OCI-LY1 (cell line): Measurements from ENCODE around the gene PRUNE2.

ENCODE experiments used
- H2AFZ ChIP-seq: fragments of 200-600 bp; sonication (generic), shearing (Covaris generic); 2 replicates; pipeline ENCODE4 v1.6.0; 2014; ENCODE audit warnings: antibody characterized with exemption, mild to moderate bottlenecking, low read length
- H3F3A ChIP-seq: fragments of 200-600 bp; sonication (generic), shearing (Covaris generic); 2 replicates; pipeline ENCODE4 v1.6.0; 2014; ENCODE audit warnings: mild to moderate bottlenecking, antibody characterized with exemption, low read length, moderate library complexity; ENCODE audit not compliant: insufficient read depth
- H3K27ac ChIP-seq: fragments of 200-600 bp; sonication (generic); 2 replicates; pipeline ENCODE4 v1.5.1; 2014; ENCODE audit warnings: low read length, mixed run types, mild to moderate bottlenecking, low read depth; ENCODE audit not compliant: poor library complexity, severe bottlenecking
- H3K27me3 ChIP-seq: fragments of 200-600 bp; sonication (generic); 2 replicates; pipeline ENCODE4 v1.6.0; 2014; ENCODE audit warnings: antibody characterized with exemption, mild to moderate bottlenecking, low read length, moderate library complexity; ENCODE audit not compliant: insufficient read depth
- H3K36me3 ChIP-seq: fragments of 200-600 bp; sonication (generic); 2 replicates; pipeline ENCODE4 v1.6.1; 2014; ENCODE audit warnings: mild to moderate bottlenecking, antibody characterized with exemption, low read length, moderate library complexity, mixed read lengths; ENCODE audit not compliant: insufficient read depth
- H3K4me1 ChIP-seq: fragments of 200-600 bp; sonication (generic); 2 replicates; pipeline ENCODE4 v1.5.1; 2014; ENCODE audit warnings: mild to moderate bottlenecking, low read length, moderate library complexity; ENCODE audit not compliant: insufficient read depth, severe bottlenecking
- H3K4me2 ChIP-seq: fragments of 200-600 bp; sonication (generic), shearing (Covaris generic); 2 replicates; pipeline ENCODE4 v1.6.1; 2014; ENCODE audit warnings: low read length
- H3K4me3 ChIP-seq: fragments of 200-600 bp; sonication (generic); 2 replicates; pipeline ENCODE4 v1.5.1; 2014; ENCODE audit warnings: low read length, low read depth, mild to moderate bottlenecking, mixed read lengths; ENCODE audit not compliant: poor library complexity, severe bottlenecking
- H3K79me2 ChIP-seq: fragments of 200-600 bp; shearing (Covaris generic); 2 replicates; pipeline ENCODE4 v1.6.1; 2016; ENCODE audit warnings: mixed run types, low read length, mixed read lengths; ENCODE audit not compliant: insufficient read depth
- H3K9ac ChIP-seq: fragments of 200-600 bp; sonication (generic), shearing (Covaris generic); 2 replicates; pipeline ENCODE4 v1.6.1; 2014; ENCODE audit warnings: mild to moderate bottlenecking, low read length, mixed read lengths
- H3K9me2 ChIP-seq: fragments of 200-600 bp; sonication (generic), shearing (Covaris generic); 2 replicates; pipeline ENCODE4 v1.6.1; 2014; ENCODE audit warnings: low read depth, mild to moderate bottlenecking, low read length, mixed read lengths
- H3K9me3 ChIP-seq: fragments of 200-600 bp; shearing (Covaris generic); 2 replicates; pipeline ENCODE4 v1.6.1; 2014; ENCODE audit warnings: low read length, mixed read lengths
- H4K20me1 ChIP-seq: fragments of 200-600 bp; sonication (generic), shearing (Covaris generic); 2 replicates; pipeline ENCODE4 v1.6.0; 2016; ENCODE audit warnings: mild to moderate bottlenecking, low read length; ENCODE audit not compliant: insufficient read depth
- EZH2 ChIP-seq: fragments of 200-600 bp; sonication (generic), shearing (Covaris generic); IDR thresholded peaks from 2 replicates; pipeline ENCODE4 v1.8.0; 2017; ENCODE audit warnings: borderline replicate concordance, mixed run types, mild to moderate bottlenecking, antibody characterized with exemption, low read length, moderate library complexity, mixed read lengths
- TF ChIP-seq, protein P1 (sequence below): fragments of 200-600 bp; sonication (generic), shearing (Covaris generic); IDR thresholded peaks from 2 replicates; pipeline ENCODE4 v1.5.1; 2017; ENCODE audit warnings: mild to moderate bottlenecking, antibody characterized with exemption, low read length, moderate library complexity, mixed read lengths

The PRUNE2 gene

DNA sequence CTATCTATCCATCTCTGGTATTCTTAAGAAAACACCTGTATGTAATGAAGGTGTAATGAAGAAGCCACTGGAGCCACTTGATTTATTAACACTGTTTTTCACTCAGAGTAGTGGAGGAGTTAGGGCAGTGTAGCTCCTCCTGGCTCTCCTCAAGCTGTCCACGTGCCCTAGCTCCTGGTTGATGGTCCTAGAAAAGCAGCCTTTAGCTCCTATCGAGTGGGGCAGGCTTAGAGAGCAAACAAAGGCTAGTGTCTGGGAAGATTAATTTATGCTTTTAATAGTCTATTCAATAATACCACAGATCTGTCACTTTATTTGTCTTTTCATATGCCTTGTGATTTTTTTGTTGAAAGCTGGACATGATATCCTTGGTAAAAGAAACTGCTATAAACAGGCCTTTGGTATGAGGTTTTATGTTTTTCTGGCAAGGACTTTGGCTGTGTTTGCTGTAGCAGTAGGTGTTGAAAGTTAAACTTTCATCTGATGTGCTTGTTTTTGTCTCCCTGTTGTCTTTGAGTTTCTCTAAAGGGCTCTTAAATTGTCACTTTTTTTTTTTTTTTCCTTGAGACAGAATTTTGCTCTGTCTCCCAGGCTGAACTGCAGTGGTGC, 305.8 kb downstream of the PRUNE2 start:
- Histone ChIP-seq H4K20me1 (no peaks in the 10 kb centered on the region), H3K27ac (no peak overlapping the region), H3K79me2 (no peaks in the 10 kb centered on the region), H3K4me1 (peaks cover 28% of the 10 kb centered on the region), H3K4me2 (no peak overlapping the region), H3K27me3 (no peaks in the 10 kb centered on the region), H3F3A (no peaks in the 10 kb centered on the region), H3K36me3 (no peaks in the 10 kb centered on the region), H3K9me3 (no peaks in the 10 kb centered on the region), H3K4me3 (no peak overlapping the region), H2AFZ (no peak overlapping the region), H3K9me2 (no peaks in the 10 kb centered on the region), H3K9ac (no peak overlapping the region)
- TF ChIP-seq, protein P1, sequence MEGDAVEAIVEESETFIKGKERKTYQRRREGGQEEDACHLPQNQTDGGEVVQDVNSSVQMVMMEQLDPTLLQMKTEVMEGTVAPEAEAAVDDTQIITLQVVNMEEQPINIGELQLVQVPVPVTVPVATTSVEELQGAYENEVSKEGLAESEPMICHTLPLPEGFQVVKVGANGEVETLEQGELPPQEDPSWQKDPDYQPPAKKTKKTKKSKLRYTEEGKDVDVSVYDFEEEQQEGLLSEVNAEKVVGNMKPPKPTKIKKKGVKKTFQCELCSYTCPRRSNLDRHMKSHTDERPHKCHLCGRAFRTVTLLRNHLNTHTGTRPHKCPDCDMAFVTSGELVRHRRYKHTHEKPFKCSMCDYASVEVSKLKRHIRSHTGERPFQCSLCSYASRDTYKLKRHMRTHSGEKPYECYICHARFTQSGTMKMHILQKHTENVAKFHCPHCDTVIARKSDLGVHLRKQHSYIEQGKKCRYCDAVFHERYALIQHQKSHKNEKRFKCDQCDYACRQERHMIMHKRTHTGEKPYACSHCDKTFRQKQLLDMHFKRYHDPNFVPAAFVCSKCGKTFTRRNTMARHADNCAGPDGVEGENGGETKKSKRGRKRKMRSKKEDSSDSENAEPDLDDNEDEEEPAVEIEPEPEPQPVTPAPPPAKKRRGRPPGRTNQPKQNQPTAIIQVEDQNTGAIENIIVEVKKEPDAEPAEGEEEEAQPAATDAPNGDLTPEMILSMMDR: no peak

DNA sequence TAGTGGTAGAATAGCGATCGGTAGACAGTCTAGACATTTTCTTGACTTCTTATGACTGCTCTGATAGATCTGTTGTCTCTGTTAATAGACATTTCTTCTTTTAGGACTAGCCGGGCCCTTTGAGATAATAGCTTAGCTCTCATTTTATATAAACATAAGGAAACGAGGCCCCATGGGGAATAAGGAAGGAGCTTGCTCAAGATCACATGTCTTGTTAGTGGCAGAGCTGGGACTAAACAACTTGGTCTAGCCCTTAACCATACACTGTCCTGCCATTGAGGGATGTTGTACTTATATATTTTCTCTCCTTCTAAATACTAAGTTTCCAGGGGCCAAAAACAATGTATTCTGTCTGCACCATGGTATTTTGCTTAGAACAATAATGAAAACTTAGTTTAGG, 306.9 kb downstream of the PRUNE2 start:
- no peak overlapping the region for H2AFZ ChIP-seq
- no peaks in the 10 kb centered on the region for H4K20me1 ChIP-seq
- no peaks in the 10 kb centered on the region for H3K36me3 ChIP-seq
- no peak overlapping the region for H3K27ac ChIP-seq
- TF ChIP-seq EZH2: no peak
- TF ChIP-seq, protein P1: no peak
- H3K27me3 ChIP-seq: no peaks in the 10 kb centered on the region
- no peak overlapping the region for H3K4me2 ChIP-seq
- H3K4me1 ChIP-seq: peaks cover 28% of the 10 kb centered on the region
- H3K9me3 ChIP-seq: no peaks in the 10 kb centered on the region
- no peak overlapping the region for H3K4me3 ChIP-seq
- H3K9me2 ChIP-seq: no peaks in the 10 kb centered on the region
- H3K79me2 ChIP-seq: no peaks in the 10 kb centered on the region
- H3F3A ChIP-seq: no peaks in the 10 kb centered on the region
- H3K9ac ChIP-seq: no peak overlapping the region

DNA sequence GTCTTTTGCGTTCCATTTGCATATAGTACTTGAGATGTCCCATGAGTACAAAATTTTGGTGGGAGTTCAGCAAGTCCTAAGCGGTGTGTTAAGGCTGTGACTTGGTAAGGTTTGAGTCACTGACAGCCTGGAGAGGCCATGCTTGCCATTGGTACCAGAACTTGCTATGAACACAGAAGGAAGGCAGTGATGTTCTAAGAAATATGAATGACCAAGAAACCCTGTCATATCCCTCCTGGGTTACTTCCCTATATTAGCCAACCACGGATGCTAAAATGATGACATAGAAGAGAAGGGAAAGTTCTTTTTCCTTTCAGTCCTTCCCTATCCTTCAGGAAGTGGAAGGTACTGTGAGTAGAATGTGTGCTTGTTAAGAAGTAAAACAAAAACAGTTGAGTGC, 310.3 kb downstream of the PRUNE2 start:
- peaks cover 50% of the 10 kb centered on the region for H3K4me1 ChIP-seq
- H3K4me3 ChIP-seq: no peak overlapping the region
- H3K27ac ChIP-seq: peak overlapping the region; percentile 68
- peak overlapping the region; percentile 18; the same call in 1 of the 2 replicates for H3K4me2 ChIP-seq
- H3K36me3 ChIP-seq: no peaks in the 10 kb centered on the region
- H3K9ac ChIP-seq: no peak overlapping the region
- no peak overlapping the region for H2AFZ ChIP-seq
- no peaks in the 10 kb centered on the region for H3K9me2 ChIP-seq
- no peaks in the 10 kb centered on the region for H3K27me3 ChIP-seq
- no peaks in the 10 kb centered on the region for H3F3A ChIP-seq
- H3K79me2 ChIP-seq: no peaks in the 10 kb centered on the region
- H4K20me1 ChIP-seq: no peaks in the 10 kb centered on the region
- H3K9me3 ChIP-seq: no peaks in the 10 kb centered on the region
- TF ChIP-seq EZH2: no peak
